K562 (cell line): ENCODE results near the gene CMBL. TPM values are rescaled to one million over a fixed set of nuclear protein-coding genes. Genes with fewer than 3 reads are reported as not detected.

Source experiments
- ATAC-seq: fragments of 200-7000 bp; cut with Tn5 transposase; 3 replicates; pipeline ENCODE4 v1.9.1; 2020; ENCODE audit warnings: moderate library complexity
- BruUV-seq: library from RNA; stranded (reverse); fragments of 400-500 nt; replicated peaks from 2 replicates; lab custom pipeline; 2021; lab: Mats Ljungman, UMichigan
- CTCF ChIA-PET: fragments of 300-600 bp; formaldehyde crosslinking; extraction: SDS; loops from one replicate; lab custom pipeline; 2021; ENCODE audit warnings: low intra/inter-chr PET ratio; lab: Yijun Ruan, JAX
- POLR2A ChIA-PET: fragments of 300-600, 350-650 bp; sonication (Branson Sonifier 250); formaldehyde crosslinking; extraction: SDS; loops from one replicate; lab custom pipeline; 2021; ENCODE audit warnings: antibody characterized with exemption, inconsistent platforms; lab: Yijun Ruan, JAX
- DNase-seq, 4 experiments: peaks; one replicate each; pipeline versions ENCODE4 v3.0.0 to v3.0.0-alpha.2; 2011 to 2018; ENCODE audit warnings: low spot score in 3 of 4, mixed read lengths in 3 of 4; ENCODE audit errors: extremely low read depth in 1 of 4
- FAIRE-seq: peaks from 2 replicates; lab custom pipeline; 2011; peaks lifted over from hg19 to GRCh38; lab: Jason Lieb, UNC
- H2AFZ ChIP-seq: 2 replicates; pipeline ENCODE4 v1.6.0; 2011; ENCODE audit warnings: low read depth, low read length, control low read depth, inconsistent platforms
- H3K27ac ChIP-seq: fragments of 200-600 bp; 3 replicates; pipeline ENCODE4 v1.8.0; 2011; ENCODE audit warnings: low read depth, mild to moderate bottlenecking, control low read depth, inconsistent platforms, low read length, moderate library complexity, mixed read lengths; ENCODE audit errors: extremely low read depth
- H3K27me3 ChIP-seq, 2 experiments: fragments of 300-600 bp in 1 of 2; 2 replicates in 1 of 2; 3 replicates in 1 of 2; pipeline versions ENCODE4 v1.6.0 to v1.8.0; 2011; ENCODE audit warnings: inconsistent platforms in 2 of 2, low read length in 2 of 2, mild to moderate bottlenecking in 1 of 2, mixed read lengths in 1 of 2, moderate library complexity in 1 of 2; ENCODE audit not compliant: control insufficient read depth in 2 of 2, insufficient read depth in 2 of 2
- H3K36me3 ChIP-seq: fragments of 300-600 bp; 3 replicates; pipeline ENCODE4 v1.8.0; 2011; ENCODE audit warnings: mild to moderate bottlenecking, low read length, inconsistent platforms; ENCODE audit not compliant: control insufficient read depth, insufficient read depth
- H3K4me1 ChIP-seq, 2 experiments: fragments of 200-600 bp in 1 of 2; replicated peaks in 1 of 2; 2 replicates in 1 of 2; 3 replicates in 1 of 2; pipeline versions ENCODE4 v1.5.1 to v1.8.0; 2011; ENCODE audit warnings: inconsistent platforms in 2 of 2, low read length in 2 of 2, mild to moderate bottlenecking in 1 of 2, mixed read lengths in 1 of 2, moderate library complexity in 1 of 2; ENCODE audit not compliant: control insufficient read depth in 2 of 2, insufficient read depth in 2 of 2
- H3K4me2 ChIP-seq: 2 replicates; pipeline ENCODE4 v1.6.1; 2011; ENCODE audit warnings: low read length, control low read depth, inconsistent platforms, mixed read lengths; ENCODE audit not compliant: insufficient read depth
- H3K4me3 ChIP-seq: fragments of 200-600 bp; sonication (generic), shearing (Covaris generic); 2 replicates; pipeline ENCODE4 v1.5.1; 2016; ENCODE audit warnings: control low read depth, inconsistent platforms
- H3K79me2 ChIP-seq: fragments of 200-600 bp; 3 replicates; pipeline ENCODE4 v1.8.0; 2011; ENCODE audit warnings: low read length, inconsistent platforms; ENCODE audit not compliant: control insufficient read depth, insufficient read depth
- H3K9ac ChIP-seq, 2 experiments: 2 replicates each; pipeline versions ENCODE4 v1.6.0 to v1.6.1; 2011; ENCODE audit warnings: low read depth in 2 of 2, low read length in 2 of 2, control low read depth in 1 of 2, inconsistent platforms in 1 of 2, mild to moderate bottlenecking in 1 of 2, mixed read lengths in 1 of 2; ENCODE audit not compliant: insufficient read depth in 1 of 2
- H3K9me1 ChIP-seq: one replicate; pipeline ENCODE4 v1.6.0; 2011; ENCODE audit warnings: inconsistent platforms, mild to moderate bottlenecking, low read length, moderate library complexity; ENCODE audit not compliant: control insufficient read depth, insufficient read depth
- H3K9me3 ChIP-seq: replicated peaks from 2 replicates; pipeline ENCODE4 v1.5.1; 2011; ENCODE audit warnings: low read depth, low read length, inconsistent platforms; ENCODE audit not compliant: control insufficient read depth, insufficient read depth
- H4K20me1 ChIP-seq: replicated peaks from 2 replicates; pipeline ENCODE4 v1.6.1; 2011; ENCODE audit warnings: low read length, inconsistent platforms, mixed read lengths; ENCODE audit not compliant: control insufficient read depth, insufficient read depth
- CHD2 ChIP-seq: IDR thresholded peaks from 2 replicates; pipeline ENCODE4 v1.6.1; 2011; ENCODE audit warnings: low read depth, low read length
- EWSR1 ChIP-seq: fragments of 450-650 bp; IDR thresholded peaks from 2 replicates; pipeline ENCODE4 v1.6.1; 2018; ENCODE audit warnings: borderline replicate concordance, mild to moderate bottlenecking, low read depth, moderate library complexity; ENCODE audit not compliant: partially characterized antibody
- STAT5A ChIP-seq: IDR thresholded peaks from 2 replicates; pipeline ENCODE4 v1.6.1; 2012; ENCODE audit warnings: low read length, inconsistent platforms, borderline replicate concordance
- WGBS: fragments of 100-300 bp; shearing (Covaris generic); methylation state at CpG from one replicate; pipeline ENCODE4 v1.1.6; 2016; ENCODE audit warnings: low coverage, mixed read lengths; ENCODE audit not compliant: insufficient coverage; ENCODE audit errors: missing lambda C conversion rate; 5-methylcytosine and 5-hydroxymethylcytosine counted together
- in situ Hi-C: fragments of 300-500 bp; cut with MboI; formaldehyde crosslinking; loops from 4 replicates; pipeline ENCODE4 v1.15.0; 2018; ENCODE audit warnings: inconsistent platforms, mixed read lengths
- intact Hi-C: fragments of 100-400 bp; cut with micrococcal nuclease; formaldehyde crosslinking; loops from 2 replicates; pipeline ENCODE4 v1.14.2; 2022
- polyA plus RNA-seq, 8 experiments: library from polyadenylated mRNA; depleted of rRNA in 4 of 8; stranded (reverse) in 5 of 8; unstranded in 3 of 8; fragments of >200 nt; fragmentation: Nextera tagmentation in 2 of 8; fragmentation: Illumina TruSeq in 1 of 8; extraction: Ambion mirVana in 2 of 8; extraction: Trizol in 1 of 8; gene quantifications; 2 replicates each; pipeline versions ENCODE4 v1.2.1 to v1.2.3, GENCODE V29; 2011 to 2014; ENCODE audit warnings: inconsistent platforms in 1 of 8, missing spikeins in 1 of 8
- total RNA-seq, 7 experiments: library from RNA; depleted of rRNA in 6 of 7; stranded (reverse); fragments of >200 nt in 6 of 7; fragmentation: Illumina TruSeq in 2 of 7; extraction: Trizol in 2 of 7; gene quantifications; 2 replicates each; pipeline versions ENCODE4 v1.2.1 to v1.2.3, GENCODE V29; 2011 to 2021; ENCODE audit warnings: low replicate concordance in 1 of 7

The CMBL gene
- total and polyA plus RNA-seq, 9 of the 15 experiments (the other 6 are each of a cell fraction or from before 2014, with no cell fraction given), result 22.6 to 192 (median 71.1) TPM

DNA sequence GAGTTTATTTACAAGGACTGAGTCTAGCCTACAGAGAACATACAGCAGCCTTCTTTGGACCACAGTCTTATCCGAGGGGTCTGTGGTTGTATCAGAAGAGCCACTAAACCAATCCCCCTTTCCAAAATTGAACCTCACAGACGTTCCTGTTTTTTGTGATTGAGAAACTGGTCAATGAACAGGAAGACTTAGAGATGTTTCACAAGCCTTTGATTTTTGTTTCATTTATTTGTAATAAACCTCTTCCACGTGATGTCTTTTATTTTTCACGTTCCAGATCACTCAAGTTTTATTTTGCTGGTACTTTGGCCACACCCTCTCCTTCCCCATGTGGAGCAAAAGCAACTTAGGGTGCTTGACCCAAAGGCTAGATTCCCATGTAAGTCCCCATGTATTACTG is 41.6 kb downstream of the CMBL start:
- Histone ChIP-seq H3K27ac (no peak overlapping the region), H3K9me1 (peaks cover under 1% of the 10 kb centered on the region), H4K20me1 (peaks cover 12% of the 10 kb centered on the region; the same call in 1 of the 2 replicates), H3K79me2 (no peaks in the 10 kb centered on the region), H3K27me3 (no peaks in the 10 kb centered on the region), H3K9me3 (no peaks in the 10 kb centered on the region), H3K4me3 (no peak overlapping the region), H3K9ac (no peak overlapping the region), H2AFZ (no peak overlapping the region), H3K36me3 (peaks cover 54% of the 10 kb centered on the region), H3K4me2 (no peak overlapping the region), H3K4me1 (peaks cover 0 to 16% of the 10 kb centered on the region in 2 experiments; a peak in 3 of 5 replicates)
- DNase-seq, result no peak
- ChIA-PET POLR2A (interaction anchor here (0.9 to 7.9 kb wide), 5 partner anchors 8 to 87 kb away, joined by 3 to 72 read pairs (median 4); partner anchors contain the start of genes ATPSCKMT, CCT5 and MARCHF6), CTCF (interaction anchor here (0.6 kb wide), 1 partner anchor 135 kb away, joined by 3 read pairs; no protein-coding TSS in a partner anchor)
- BruUV-seq, result no TSS peak
- intact Hi-C loops (loop anchor here (5.0 kb wide), 1 partner anchor 171 kb away; no protein-coding TSS in a partner anchor), in situ Hi-C loops (no loop called here)
- WGBS, result 56% methylated on average over 4 of the region's 4 CpGs
- peak; percentile 4; the same call in 2 of the 3 replicates for ATAC-seq
- no peak for FAIRE-seq
- TF ChIP-seq STAT5A (no peak), CHD2 (0 out of 2 replicates have a peak, but pooled peaks have one; percentile 17), EWSR1 (peak; percentile 66)
